Mucosa of stomach (tissue), 1 donor: ENCODE measurements around the gene DHRS7.

Experiments
- H3K27me3 ChIP-seq: one replicate; pipeline ENCODE4 v1.7.0; 2013; ENCODE audit warnings: mild to moderate bottlenecking, low read length; ENCODE audit not compliant: control insufficient read depth, insufficient read depth
- H3K36me3 ChIP-seq: one replicate; pipeline ENCODE4 v1.7.0; 2013; ENCODE audit warnings: low read length; ENCODE audit not compliant: control insufficient read depth, insufficient read depth
- H3K4me1 ChIP-seq: one replicate; pipeline ENCODE4 v1.7.0; 2013; ENCODE audit warnings: mild to moderate bottlenecking, low read length; ENCODE audit not compliant: control insufficient read depth, insufficient read depth
- H3K4me3 ChIP-seq: one replicate; pipeline ENCODE4 v1.7.0; 2013; ENCODE audit warnings: low read length
- H3K9ac ChIP-seq: one replicate; pipeline ENCODE4 v1.7.0; 2013; ENCODE audit warnings: mild to moderate bottlenecking, low read length, moderate library complexity
- H3K9me3 ChIP-seq: one replicate; pipeline ENCODE4 v1.7.0; 2013; ENCODE audit warnings: mild to moderate bottlenecking, low read length, moderate library complexity; ENCODE audit not compliant: control insufficient read depth
- donor health status: Pancreatic carcinoma.

DHRS7 gene

DNA sequence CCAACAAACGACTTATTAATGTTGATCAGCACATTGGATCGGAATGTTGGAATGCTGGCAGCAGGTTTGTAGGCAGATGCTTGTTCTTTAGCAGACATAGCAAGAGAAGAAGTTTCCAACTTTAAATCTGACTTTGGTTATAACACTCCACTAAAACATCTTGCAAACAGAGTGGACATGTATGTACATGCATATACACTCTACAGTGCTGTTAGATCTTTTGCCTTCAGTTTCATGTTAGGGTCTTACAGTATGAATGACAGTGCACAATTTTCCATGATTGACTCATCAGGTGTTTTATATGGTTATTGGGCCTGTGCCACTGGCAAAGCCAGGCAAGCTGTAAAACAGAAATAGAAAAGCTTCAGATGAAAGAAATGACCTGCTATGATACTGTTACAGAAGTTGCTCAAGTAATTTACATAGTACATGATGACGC, 14.3 kb upstream of the DHRS7 start:
- Histone ChIP-seq H3K4me1 (no peaks in the 10 kb centered on the region), H3K36me3 (no peaks in the 10 kb centered on the region), H3K9ac (no peak overlapping the region), H3K9me3 (no peaks in the 10 kb centered on the region), H3K27me3 (no peaks in the 10 kb centered on the region), H3K4me3 (no peak overlapping the region)

DNA sequence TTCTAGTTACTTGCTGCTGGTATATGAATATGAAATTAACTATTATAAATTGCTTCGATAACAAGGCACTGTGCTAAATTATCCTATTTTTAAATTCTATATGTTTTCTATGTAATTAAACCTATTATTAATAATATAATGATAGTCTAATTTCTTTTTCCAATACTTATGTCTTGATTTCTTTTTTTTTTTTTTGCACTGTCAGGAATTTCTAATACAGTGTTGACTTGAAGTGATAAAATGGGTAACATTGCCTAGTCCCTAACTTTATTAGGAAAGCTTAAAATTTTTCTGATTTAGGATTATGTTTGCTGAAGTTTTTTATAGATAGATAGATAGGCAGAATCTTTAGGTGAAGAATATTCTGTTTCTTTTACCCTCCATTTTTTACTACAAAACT, 13.6 kb upstream of the DHRS7 start:
- Histone ChIP-seq H3K4me3 (no peak overlapping the region), H3K9ac (no peak overlapping the region), H3K27me3 (no peaks in the 10 kb centered on the region), H3K4me1 (no peaks in the 10 kb centered on the region), H3K9me3 (no peaks in the 10 kb centered on the region), H3K36me3 (no peaks in the 10 kb centered on the region)

DNA sequence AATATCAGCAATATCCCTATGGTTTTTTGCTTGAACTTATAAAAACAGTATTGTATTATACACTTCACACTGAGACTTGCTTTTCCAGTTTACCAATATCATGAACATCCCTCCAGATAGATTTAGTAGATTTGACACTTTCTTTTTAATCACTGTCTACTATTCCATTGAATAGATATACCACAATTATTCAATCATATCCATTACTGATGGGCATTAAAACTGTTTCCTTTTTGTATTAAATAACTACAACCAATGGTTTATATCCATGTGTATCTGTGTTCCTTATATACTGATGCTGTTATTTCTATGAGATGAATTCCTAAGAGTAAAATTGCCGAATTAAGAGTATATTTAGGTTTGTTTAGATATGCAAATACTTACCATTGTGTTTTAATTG, 13.0 kb upstream of the DHRS7 start:
- no peaks in the 10 kb centered on the region for H3K4me1 ChIP-seq
- no peaks in the 10 kb centered on the region for H3K36me3 ChIP-seq
- no peak overlapping the region for H3K9ac ChIP-seq
- H3K9me3 ChIP-seq: no peaks in the 10 kb centered on the region
- H3K27me3 ChIP-seq: no peaks in the 10 kb centered on the region
- no peak overlapping the region for H3K4me3 ChIP-seq

DNA sequence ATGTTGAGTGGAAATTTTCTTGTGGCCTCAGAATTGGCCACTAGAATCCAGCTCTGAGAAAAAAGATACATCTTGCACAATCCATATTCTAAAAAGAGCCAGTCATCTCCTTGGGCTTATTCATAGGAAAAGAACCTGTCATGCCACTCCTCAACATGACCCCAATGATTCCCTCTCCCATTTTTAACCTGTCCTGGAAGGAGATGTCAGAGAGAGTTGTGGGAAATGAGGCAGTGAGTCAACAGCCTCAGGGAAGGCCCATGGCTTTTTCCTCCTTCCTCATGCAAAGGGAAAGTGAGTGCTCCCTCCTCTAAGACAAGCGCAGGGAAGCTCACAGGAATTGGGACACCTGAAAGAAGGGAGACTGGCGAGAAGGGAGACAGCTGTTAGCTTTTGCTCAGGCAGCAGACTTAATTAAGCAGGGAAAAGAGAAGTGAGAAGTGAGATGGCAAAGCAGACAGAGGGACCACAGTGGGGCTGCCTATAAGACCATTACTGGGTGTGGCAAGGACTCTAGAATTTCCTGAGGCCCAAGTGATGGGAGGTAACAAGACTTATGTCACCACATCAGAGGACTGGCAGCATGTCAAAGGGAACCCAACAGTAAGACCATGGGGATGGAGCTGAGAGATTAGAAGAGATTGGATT, 10.2 kb upstream of the DHRS7 start:
- Histone ChIP-seq H3K4me1 (no peaks in the 10 kb centered on the region), H3K27me3 (no peaks in the 10 kb centered on the region), H3K36me3 (no peaks in the 10 kb centered on the region), H3K4me3 (no peak overlapping the region), H3K9ac (no peak overlapping the region), H3K9me3 (no peaks in the 10 kb centered on the region)

GRCh38 chr14:60174352-60175254, 9.4 kb upstream of the DHRS7 start:
- no peaks in the 10 kb centered on the region for H3K4me1 ChIP-seq

DNA sequence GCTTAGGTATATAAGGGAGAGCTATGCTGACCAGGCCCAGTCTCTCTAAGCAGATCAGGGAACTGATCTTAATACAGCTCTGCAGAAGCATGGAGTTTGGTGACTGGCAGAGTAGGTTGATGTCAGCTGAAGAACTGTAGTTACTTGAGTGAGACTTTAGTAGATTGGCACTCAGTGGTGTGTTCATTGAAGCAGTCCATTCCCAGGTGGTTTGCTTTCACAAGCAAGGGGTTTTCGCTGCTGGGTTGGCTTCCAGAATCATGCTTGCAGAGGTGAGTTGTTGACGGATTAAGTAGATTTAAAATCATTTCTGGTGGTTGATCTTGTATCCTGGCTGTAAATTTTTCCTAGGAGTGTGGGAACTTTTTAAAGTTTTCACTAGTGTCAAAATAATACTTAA, 6.5 kb upstream of the DHRS7 start:
- Histone ChIP-seq H3K9ac (no peak overlapping the region), H3K27me3 (no peaks in the 10 kb centered on the region)

More at GRCh38 chr14:60174352-60175254, 9.4 kb upstream of the DHRS7 start:
- no peaks in the 10 kb centered on the region for H3K36me3 ChIP-seq
- no peak overlapping the region for H3K4me3 ChIP-seq
- no peaks in the 10 kb centered on the region for H3K27me3 ChIP-seq
- H3K9ac ChIP-seq: no peak overlapping the region
- no peaks in the 10 kb centered on the region for H3K9me3 ChIP-seq

DNA sequence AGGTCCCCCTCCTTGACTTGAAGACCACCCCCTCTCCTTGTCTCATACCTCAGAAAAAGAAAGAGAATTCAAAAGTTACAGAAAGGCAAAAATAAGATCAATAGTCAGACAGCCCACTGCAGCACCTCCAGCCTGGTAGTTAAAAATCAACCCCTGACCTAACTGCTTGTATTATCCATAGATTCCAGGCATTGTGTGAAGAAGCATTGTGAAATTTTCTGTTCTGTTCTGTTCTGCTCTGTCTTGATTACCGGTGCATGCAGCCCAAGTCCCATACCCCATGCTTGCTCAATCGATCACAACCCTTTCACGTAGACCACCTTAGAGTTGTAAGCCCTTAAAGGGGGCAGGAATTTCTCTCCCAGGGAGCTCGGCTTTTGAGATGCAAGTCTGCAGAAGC, 5.8 kb upstream of the DHRS7 start:
- H3K27me3 ChIP-seq: no peaks in the 10 kb centered on the region
- no peak overlapping the region for H3K4me3 ChIP-seq
- H3K36me3 ChIP-seq: no peaks in the 10 kb centered on the region
- H3K9me3 ChIP-seq: no peaks in the 10 kb centered on the region
- H3K4me1 ChIP-seq: no peaks in the 10 kb centered on the region
- no peak overlapping the region for H3K9ac ChIP-seq

More for the DNA sequence above, 6.5 kb upstream of the DHRS7 start:
- Histone ChIP-seq H3K4me1 (no peaks in the 10 kb centered on the region), H3K36me3 (no peaks in the 10 kb centered on the region), H3K4me3 (no peak overlapping the region), H3K9me3 (no peaks in the 10 kb centered on the region)

GRCh38 chr14:60169722-60170121, 4.5 kb upstream of the DHRS7 start:
- Histone ChIP-seq H3K9ac (no peak overlapping the region), H3K36me3 (no peaks in the 10 kb centered on the region), H3K4me3 (no peak overlapping the region), H3K27me3 (no peaks in the 10 kb centered on the region), H3K4me1 (peaks cover 5% of the 10 kb centered on the region), H3K9me3 (no peaks in the 10 kb centered on the region)

DNA sequence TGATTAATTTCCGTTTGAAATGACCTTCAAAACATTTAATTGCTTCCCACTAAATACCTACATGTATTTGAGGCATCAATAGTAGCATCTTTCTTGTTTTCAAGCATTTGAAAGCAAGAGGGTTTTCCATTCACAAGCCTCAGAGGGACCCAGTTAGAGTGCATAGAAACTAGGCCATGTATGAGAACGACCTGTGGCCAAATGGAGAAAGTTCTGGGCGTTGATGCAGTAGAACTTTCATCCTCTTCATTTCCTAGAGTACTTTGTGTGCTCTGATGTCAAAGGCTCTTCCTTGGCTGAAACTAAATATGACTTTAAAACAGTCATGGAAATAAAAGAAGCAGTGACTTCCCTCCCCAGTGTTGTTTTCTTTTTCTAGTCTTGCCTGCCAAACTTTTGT, 944 bp upstream of the DHRS7 start:
- H3K4me1 ChIP-seq: peaks cover 17% of the 10 kb centered on the region
- no peaks in the 10 kb centered on the region for H3K9me3 ChIP-seq
- H3K27me3 ChIP-seq: no peaks in the 10 kb centered on the region
- H3K36me3 ChIP-seq: no peaks in the 10 kb centered on the region
- no peak overlapping the region for H3K9ac ChIP-seq
- no peak overlapping the region for H3K4me3 ChIP-seq

DNA sequence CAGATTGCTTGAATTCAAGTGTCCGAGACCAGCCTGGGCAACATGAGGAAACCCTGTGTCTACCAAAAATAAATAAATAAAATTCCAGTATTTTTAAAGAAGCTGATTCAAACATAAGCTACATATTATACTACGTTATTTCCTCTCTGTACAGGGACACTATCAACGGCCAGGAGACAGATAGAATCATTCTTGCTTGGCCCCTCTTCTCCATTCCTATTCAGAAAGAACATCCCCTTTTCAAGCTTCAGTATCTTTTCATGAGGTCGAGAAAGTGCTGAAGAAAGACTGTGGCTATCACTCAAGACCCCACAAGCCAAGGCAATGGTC, 314 bp upstream of the DHRS7 start:
- Histone ChIP-seq H3K4me1 (peaks cover 18% of the 10 kb centered on the region), H3K36me3 (no peaks in the 10 kb centered on the region), H3K4me3 (peak overlapping the region; percentile 98), H3K9me3 (no peaks in the 10 kb centered on the region), H3K9ac (peak overlapping the region; percentile 94), H3K27me3 (no peaks in the 10 kb centered on the region)

GRCh38 chr14:60164404-60164711, 840 bp downstream of the DHRS7 start:
- Histone ChIP-seq H3K4me3 (peak overlapping the region; percentile 98), H3K9me3 (no peaks in the 10 kb centered on the region), H3K9ac (peak overlapping the region; percentile 94), H3K36me3 (no peaks in the 10 kb centered on the region), H3K4me1 (peaks cover 18% of the 10 kb centered on the region), H3K27me3 (no peaks in the 10 kb centered on the region)

GRCh38 chr14:60163693-60164092, 1.5 kb downstream of the DHRS7 start:
- no peaks in the 10 kb centered on the region for H3K27me3 ChIP-seq
- H3K9me3 ChIP-seq: no peaks in the 10 kb centered on the region
- H3K4me1 ChIP-seq: peaks cover 18% of the 10 kb centered on the region
- no peaks in the 10 kb centered on the region for H3K36me3 ChIP-seq
- peak overlapping the region; percentile 98 for H3K4me3 ChIP-seq
- H3K9ac ChIP-seq: peak overlapping the region; percentile 94
